SK-N-SH (cell line): ENCODE data around the gene ABLIM2. TPM values are rescaled to one million over a fixed set of nuclear protein-coding genes. Genes with fewer than 3 reads are reported as not detected.

Source experiments
- CTCF ChIA-PET: fragments of 300-600, 350-600 bp; formaldehyde crosslinking; extraction: SDS; loops from one replicate; lab custom pipeline; 2021; lab: Yijun Ruan, JAX
- POLR2A ChIA-PET: fragments of 350-600 bp; sonication (Branson Sonifier 250); formaldehyde crosslinking; extraction: SDS; loops from one replicate; lab custom pipeline; 2020; ENCODE audit warnings: antibody characterized with exemption, inconsistent platforms; lab: Yijun Ruan, JAX
- DNase-seq: peaks from one replicate; pipeline ENCODE4 v3.0.0; 2012
- H2AFZ ChIP-seq: fragments of 200-600 bp; sonication (generic); 2 replicates; pipeline ENCODE4 v1.8.1; 2016; ENCODE audit warnings: antibody characterized with exemption, mild to moderate bottlenecking, low read depth
- H3F3A ChIP-seq: fragments of 200-600 bp; sonication (generic); replicated peaks from 2 replicates; pipeline ENCODE3; 2016; ENCODE audit warnings: antibody characterized with exemption, mild to moderate bottlenecking; ENCODE audit not compliant: insufficient read depth
- H3K27ac ChIP-seq, 2 experiments: fragments of 200-500 bp in 1 of 2; fragments of 200-600 bp in 1 of 2; sonication (Bioruptor generic) in 1 of 2; sonication (generic), shearing (Covaris generic) in 1 of 2; 2 replicates each; pipeline versions ENCODE4 v1.5.1 to v1.6.1; 2014 to 2016; ENCODE audit warnings: low read depth in 2 of 2, inconsistent platforms in 1 of 2, low read length in 1 of 2, mild to moderate bottlenecking in 1 of 2, mixed read lengths in 1 of 2
- H3K27me3 ChIP-seq: fragments of 200-600 bp; sonication (generic), shearing (Covaris generic); 2 replicates; pipeline ENCODE4 v1.6.1; 2016; ENCODE audit warnings: mixed run types; ENCODE audit not compliant: insufficient read depth
- H3K36me3 ChIP-seq, 2 experiments: fragments of 200-500 bp in 1 of 2; fragments of 200-600 bp in 1 of 2; sonication (Bioruptor generic) in 1 of 2; sonication (generic) in 1 of 2; replicated peaks in 1 of 2; 2 replicates each; pipeline versions ENCODE3 to v1.5.1; 2014 to 2016; ENCODE audit warnings: low read length in 1 of 2, mild to moderate bottlenecking in 1 of 2; ENCODE audit not compliant: insufficient read depth in 2 of 2, control insufficient read depth in 1 of 2
- H3K4me1 ChIP-seq, 2 experiments: fragments of 200-500 bp in 1 of 2; fragments of 200-600 bp in 1 of 2; sonication (Bioruptor generic) in 1 of 2; sonication (generic), shearing (Covaris generic) in 1 of 2; 2 replicates each; pipeline versions ENCODE4 v1.5.1 to v1.6.1; 2014 to 2016; ENCODE audit warnings: low read depth in 1 of 2, low read length in 1 of 2, mixed run types in 1 of 2; ENCODE audit not compliant: insufficient read depth in 2 of 2, control insufficient read depth in 1 of 2
- H3K4me2 ChIP-seq: fragments of 200-600 bp; sonication (generic), shearing (Covaris generic); 2 replicates; pipeline ENCODE4 v1.6.1; 2017; ENCODE audit warnings: mixed run types
- H3K4me3 ChIP-seq, 2 experiments: fragments of 200-500 bp in 1 of 2; fragments of 200-600 bp in 1 of 2; sonication (Bioruptor generic) in 1 of 2; sonication (generic), shearing (Covaris generic) in 1 of 2; 2 replicates each; pipeline versions ENCODE4 v1.5.1 to v1.8.1; 2014 to 2016; ENCODE audit warnings: low read depth in 2 of 2, inconsistent platforms in 1 of 2, low read length in 1 of 2, mild to moderate bottlenecking in 1 of 2, mixed read lengths in 1 of 2, moderate library complexity in 1 of 2
- H3K79me2 ChIP-seq: fragments of 200-600 bp; sonication (generic); 2 replicates; pipeline ENCODE4 v1.8.1; 2017; ENCODE audit warnings: mild to moderate bottlenecking; ENCODE audit not compliant: insufficient read depth
- H3K9ac ChIP-seq: fragments of 200-600 bp; sonication (generic); 2 replicates; pipeline ENCODE4 v1.6.1; 2017; ENCODE audit warnings: mixed run types
- H3K9me2 ChIP-seq: fragments of 200-600 bp; sonication (generic); 2 replicates; pipeline ENCODE4 v1.6.1; 2017; ENCODE audit warnings: mixed run types
- H3K9me3 ChIP-seq: fragments of 200-600 bp; sonication (generic); 2 replicates; pipeline ENCODE4 v1.6.1; 2017; ENCODE audit warnings: mixed run types, mild to moderate bottlenecking, moderate library complexity
- H4K20me1 ChIP-seq: fragments of 200-600 bp; sonication (generic); 2 replicates; pipeline ENCODE4 v1.6.1; 2017; ENCODE audit warnings: mild to moderate bottlenecking, mixed run types; ENCODE audit not compliant: insufficient read depth
- CHD2 ChIP-seq: fragments of 150-350 bp; IDR thresholded peaks from 2 replicates; pipeline ENCODE4 v1.6.1; 2018; ENCODE audit warnings: low read length; ENCODE audit not compliant: partially characterized antibody
- CTCF ChIP-seq: fragments of 200-600 bp; sonication (generic); IDR thresholded peaks from 2 replicates; pipeline ENCODE4 v1.6.1; 2017; ENCODE audit warnings: antibody characterized with exemption, mild to moderate bottlenecking, moderate library complexity
- FOXJ3 ChIP-seq: sonication (generic); formaldehyde crosslinking; IDR thresholded peaks from 2 replicates; pipeline ENCODE4 v1.5.1; 2020; ENCODE audit warnings: mild to moderate bottlenecking, missing genetic modification reagents
- FOXM1 ChIP-seq: IDR thresholded peaks from 2 replicates; pipeline ENCODE4 v1.4.0; 2012; ENCODE audit warnings: low read depth, mild to moderate bottlenecking
- GABPA ChIP-seq: IDR thresholded peaks from 2 replicates; pipeline ENCODE4 v1.4.0; 2012; ENCODE audit warnings: low read depth, mild to moderate bottlenecking
- MEF2A ChIP-seq: IDR thresholded peaks from 2 replicates; pipeline ENCODE4 v1.4.0; 2012; ENCODE audit warnings: low read depth, borderline replicate concordance
- MXI1 ChIP-seq: IDR thresholded peaks from 2 replicates; pipeline ENCODE4 v1.6.1; 2012; ENCODE audit warnings: mild to moderate bottlenecking, low read depth, low read length, improper control_type of control experiment
- NRF1 ChIP-seq: IDR thresholded peaks from 2 replicates; pipeline ENCODE4 v1.6.1; 2012; ENCODE audit warnings: low read depth, mild to moderate bottlenecking, low read length
- RAD21 ChIP-seq: IDR thresholded peaks from 2 replicates; pipeline ENCODE4 v1.6.1; 2012; ENCODE audit warnings: mild to moderate bottlenecking, low read length
- RCOR1 ChIP-seq: fragments of 150-350 bp; IDR thresholded peaks from 2 replicates; pipeline ENCODE4 v1.6.1; 2017; ENCODE audit warnings: antibody characterized with exemption, low read length
- REST ChIP-seq: IDR thresholded peaks from 2 replicates; pipeline ENCODE4 v1.6.1; 2012; ENCODE audit warnings: mild to moderate bottlenecking, low read depth, low read length, moderate library complexity
- SIN3A ChIP-seq: IDR thresholded peaks from 2 replicates; pipeline ENCODE4 v1.6.1; 2012; ENCODE audit warnings: low read depth, mild to moderate bottlenecking, low read length, moderate library complexity, borderline replicate concordance
- SMC3 ChIP-seq: IDR thresholded peaks from 2 replicates; pipeline ENCODE4 v1.6.1; 2012; ENCODE audit warnings: low read depth, low read length, improper control_type of control experiment
- TAF1 ChIP-seq: IDR thresholded peaks from 2 replicates; pipeline ENCODE4 v1.6.1; 2012; ENCODE audit warnings: low read depth, mild to moderate bottlenecking, low read length, moderate library complexity, borderline replicate concordance
- USF2 ChIP-seq: fragments of 150-350 bp; IDR thresholded peaks from 2 replicates; pipeline ENCODE4 v1.6.1; 2017; ENCODE audit warnings: antibody characterized with exemption, low read length, low read depth, borderline replicate concordance
- YY1 ChIP-seq: IDR thresholded peaks from 2 replicates; pipeline ENCODE4 v1.4.0; 2012; ENCODE audit warnings: low read depth, mild to moderate bottlenecking
- WGBS: methylation state at CpG from one replicate; pipeline ENCODE4 v1.1.6; 2017; ENCODE audit warnings: low lambda C conversion rate; 5-methylcytosine and 5-hydroxymethylcytosine counted together
- polyA plus RNA-seq, 3 experiments: library from polyadenylated mRNA; depleted of rRNA; stranded (reverse); fragments of >200 nt; gene quantifications; 2 replicates each; pipeline ENCODE4 v1.2.3, GENCODE V29; 2012

Gene ABLIM2
- polyA plus RNA-seq, 1 of the 3 experiments (the other 2 are of a cell fraction), result 0.53 TPM

- TF ChIP-seq CTCF, result no peak
- no peak for TF ChIP-seq RCOR1
- no peak for TF ChIP-seq MEF2A
- TF ChIP-seq YY1, result no peak
- no peak for TF ChIP-seq SIN3A
Measured at GRCh38 chr4:8177552-8177951, 18.9 kb upstream of the ABLIM2 start (continued).

- TF ChIP-seq RAD21 (peak; percentile 94), CHD2 (peak; percentile 15), RCOR1 (0 out of 2 replicates have a peak, but pooled peaks have one; percentile 11), MXI1 (peak; percentile 59; the same call in 1 of the 2 replicates), SMC3 (peak; percentile 82), FOXJ3 (CRISPR knock-in tag) (no peak), FOXM1 (no peak), CTCF (peak; percentile 68), USF2 (no peak), REST (no peak), GABPA (no peak), TAF1 (no peak), MEF2A (no peak), SIN3A (no peak), NRF1 (peak; percentile 6; the same call in 1 of the 2 replicates)
- H4K20me1 ChIP-seq, result no peaks in the 10 kb centered on the region
- no peaks in the 10 kb centered on the region for H3F3A ChIP-seq
- H3K79me2 ChIP-seq, result no peaks in the 10 kb centered on the region
- H3K27ac ChIP-seq, result no peak overlapping the region; a peak in 1 of 4 replicates
- H3K9ac ChIP-seq, result no peak overlapping the region
- 0 out of 2 replicates have a peak, but pooled peaks cover under 1% of the 10 kb centered on the region for H3K27me3 ChIP-seq
- H3K9me3 ChIP-seq, result no peaks in the 10 kb centered on the region
- CTCF ChIA-PET, result interaction anchor here (0.5 to 2.9 kb wide), 73 partner anchors 9 to 420 kb away, joined by 3 to 58 read pairs (median 6); partner anchors contain the start of genes ABLIM2 and SH3TC1
- peak; percentile 89 for DNase-seq
- peaks cover 0 to 18% of the 10 kb centered on the region in 2 experiments; a peak in 1 of 4 replicates for H3K4me1 ChIP-seq
- WGBS, result 28% methylated on average over 12 of the region's 17 CpGs
- H3K4me2 ChIP-seq, result no peak overlapping the region
- POLR2A ChIA-PET, result interaction anchor here (1.0 to 1.1 kb wide), 2 partner anchors 18 to 21 kb away, joined by 3 read pairs; no protein-coding TSS in a partner anchor
- H3K4me3 ChIP-seq, result no peak overlapping the region; a peak in 1 of 4 replicates
- H3K36me3 ChIP-seq, result no peaks in the 10 kb centered on the region
- H2AFZ ChIP-seq, result no peak overlapping the region
- no peaks in the 10 kb centered on the region for H3K9me2 ChIP-seq
Measured at GRCh38 chr4:8176547-8177399, 18.2 kb upstream of the ABLIM2 start.
